LNCaP clone FGC (cell line): Measurements from ENCODE around the gene TMEM18.

ENCODE experiments used
- DNase-seq: peaks from one replicate; pipeline ENCODE4 v3.0.0-alpha.2; 2011; ENCODE audit warnings: low read depth
- H3K4me3 ChIP-seq: 2 replicates; pipeline ENCODE4 v1.5.1; 2011; ENCODE audit warnings: mild to moderate bottlenecking, low read depth, low read length, control low read depth
- CTCF ChIP-seq: IDR thresholded peaks from 2 replicates; pipeline ENCODE4 v1.5.1; 2012; ENCODE audit warnings: mild to moderate bottlenecking; ENCODE audit not compliant: control insufficient read depth, insufficient read depth; ENCODE audit errors: extremely low read depth

The TMEM18 gene

GRCh38 chr2:644871-645270 lies 32.3 kb downstream of the TMEM18 start:
- no peak for DNase-seq
- TF ChIP-seq CTCF, result no peak
- H3K4me3 ChIP-seq, result no peak overlapping the region

- TF ChIP-seq CTCF, result no peak
- no peak overlapping the region for H3K4me3 ChIP-seq
- no peak for DNase-seq
These were observed 33.4 kb downstream of the TMEM18 start for GRCh38 chr2:643761-644160.

- TF ChIP-seq CTCF, result no peak
- no peak for DNase-seq
These were observed 33.9 kb downstream of the TMEM18 start for GRCh38 chr2:643334-643733.

GRCh38 chr2:641872-642815 lies 35.1 kb downstream of the TMEM18 start:
- DNase-seq, result no peak
- H3K4me3 ChIP-seq, result no peak overlapping the region
- no peak for TF ChIP-seq CTCF

More at GRCh38 chr2:643334-643733, 33.9 kb downstream of the TMEM18 start:
- no peak overlapping the region for H3K4me3 ChIP-seq

GRCh38 chr2:641164-641871 lies 35.9 kb downstream of the TMEM18 start:
- DNase-seq, result no peak
- TF ChIP-seq CTCF, result no peak
- no peak overlapping the region for H3K4me3 ChIP-seq

- DNase-seq, result no peak
- H3K4me3 ChIP-seq, result no peak overlapping the region
- TF ChIP-seq CTCF, result no peak
These were observed 37.5 kb downstream of the TMEM18 start for GRCh38 chr2:639703-640102.
